ENCODE results near the gene PLD6. TPM values are rescaled to one million over a fixed set of nuclear protein-coding genes. Genes with fewer than 3 reads are reported as not detected.

PLD6 gene
- total and polyA plus RNA-seq, 2 donors (not counting 1 experiment from before 2014, with no cell fraction given) = 2.0 to 4.1 TPM

- Histone ChIP-seq H3K27ac (ENCODE audit: low read length in 2 of 2) (no peak overlapping the region), H3K36me3 (replicated peaks in 1 of 2; ENCODE audit: control extremely low read depth in 1 of 2, control insufficient read depth in 1 of 2, extremely low read depth in 1 of 2, insufficient read depth in 2 of 2, low read length in 1 of 2) (peaks cover 0 to 87% of the 10 kb centered on the region in 2 experiments), H3K9me3 (ENCODE audit: control extremely low read depth in 1 of 3, control insufficient read depth in 2 of 3, insufficient read depth in 1 of 3, low read length in 2 of 3) (no peaks in the 10 kb centered on the region), H3K79me2 (ENCODE audit: control insufficient read depth, insufficient read depth, low read length) (no peaks in the 10 kb centered on the region), H3K27me3 (replicated peaks in 1 of 4; ENCODE audit: control extremely low read depth in 1 of 4, control insufficient read depth in 3 of 4, insufficient read depth in 4 of 4, low read length in 3 of 4) (no peaks in the 10 kb centered on the region), H3K9ac (ENCODE audit: low read length) (no peak overlapping the region), H2AFZ (ENCODE audit: insufficient read depth, low read depth, low read length, poor library complexity, severe bottlenecking) (no peak overlapping the region), H4K20me1 (ENCODE audit: control insufficient read depth, insufficient read depth, low read length, poor library complexity, severe bottlenecking) (no peaks in the 10 kb centered on the region), H3K4me3 (ENCODE audit: control extremely low read depth in 1 of 5, extremely low read depth in 1 of 5, insufficient read depth in 1 of 5, low read depth in 2 of 5, low read length in 4 of 5) (no peak overlapping the region), H3K4me2 (replicated peaks; ENCODE audit: low read depth, low read length, poor library complexity, severe bottlenecking) (no peak overlapping the region), H3K4me1 (ENCODE audit: control insufficient read depth in 2 of 2, insufficient read depth in 2 of 2, low read length in 2 of 2) (no peaks in the 10 kb centered on the region)
- 100% methylated on average over 7 of the region's 8 CpGs for WGBS (ENCODE audit: insufficient coverage)
- intact Hi-C loops (cut with micrococcal nuclease) = no loop called here
- POLR2A ChIA-PET = no interaction called here
- no peaks in the 10 kb centered on the region for H3K9me3 Mint-ChIP-seq (ENCODE audit: insufficient read depth)
- TF ChIP-seq, protein P1, sequence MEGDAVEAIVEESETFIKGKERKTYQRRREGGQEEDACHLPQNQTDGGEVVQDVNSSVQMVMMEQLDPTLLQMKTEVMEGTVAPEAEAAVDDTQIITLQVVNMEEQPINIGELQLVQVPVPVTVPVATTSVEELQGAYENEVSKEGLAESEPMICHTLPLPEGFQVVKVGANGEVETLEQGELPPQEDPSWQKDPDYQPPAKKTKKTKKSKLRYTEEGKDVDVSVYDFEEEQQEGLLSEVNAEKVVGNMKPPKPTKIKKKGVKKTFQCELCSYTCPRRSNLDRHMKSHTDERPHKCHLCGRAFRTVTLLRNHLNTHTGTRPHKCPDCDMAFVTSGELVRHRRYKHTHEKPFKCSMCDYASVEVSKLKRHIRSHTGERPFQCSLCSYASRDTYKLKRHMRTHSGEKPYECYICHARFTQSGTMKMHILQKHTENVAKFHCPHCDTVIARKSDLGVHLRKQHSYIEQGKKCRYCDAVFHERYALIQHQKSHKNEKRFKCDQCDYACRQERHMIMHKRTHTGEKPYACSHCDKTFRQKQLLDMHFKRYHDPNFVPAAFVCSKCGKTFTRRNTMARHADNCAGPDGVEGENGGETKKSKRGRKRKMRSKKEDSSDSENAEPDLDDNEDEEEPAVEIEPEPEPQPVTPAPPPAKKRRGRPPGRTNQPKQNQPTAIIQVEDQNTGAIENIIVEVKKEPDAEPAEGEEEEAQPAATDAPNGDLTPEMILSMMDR (IDR thresholded peaks at IDR 0.05) = no peak
- TF ChIP-seq EZH2 (IDR thresholded peaks at IDR 0.05; ENCODE audit: borderline replicate concordance, insufficient read depth, low read depth, low read length, poor library complexity, severe bottlenecking) = no peak
- no peak overlapping the region for H3K4me3 Mint-ChIP-seq
- CTCF ChIA-PET = no interaction called here
- H3K27me3 Mint-ChIP-seq = no peaks in the 10 kb centered on the region
- DNase-seq (no peak), ATAC-seq (ENCODE audit: low read depth) (no peak)
- peaks cover 4% of the 10 kb centered on the region for H3K4me1 Mint-ChIP-seq
- H3K27ac Mint-ChIP-seq = no peak overlapping the region
Observed at GRCh38 chr17:17154981-17155380, 51.2 kb downstream of the PLD6 start.

DNA sequence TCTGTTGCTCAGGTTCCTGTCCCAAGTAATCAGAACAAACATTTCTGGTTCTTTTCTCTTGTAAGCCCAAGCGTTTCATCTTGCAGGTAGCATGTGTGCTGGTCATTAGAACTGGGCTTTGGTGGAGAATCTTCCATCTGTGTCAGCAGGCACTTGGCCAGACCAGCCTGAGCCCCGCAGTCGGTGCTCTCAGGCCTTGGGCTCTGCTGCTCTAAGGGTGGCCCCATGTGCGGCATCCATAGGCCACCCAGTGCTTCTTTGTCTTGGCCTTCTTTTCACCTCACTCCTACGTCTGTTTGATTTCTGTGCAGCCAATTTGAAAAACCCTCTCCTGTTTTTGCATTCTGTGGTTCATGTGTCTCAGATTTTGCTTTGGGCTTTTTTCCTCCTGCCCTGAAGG, 51.6 kb downstream of the PLD6 start:
- H3K27me3 ChIP-seq (replicated peaks in 1 of 4; ENCODE audit: control extremely low read depth in 1 of 4, control insufficient read depth in 3 of 4, insufficient read depth in 4 of 4, low read length in 3 of 4) = no peaks in the 10 kb centered on the region
- DNase-seq (no peak), ATAC-seq (ENCODE audit: low read depth) (no peak)
- no peak overlapping the region for H3K4me2 ChIP-seq (replicated peaks; ENCODE audit: low read depth, low read length, poor library complexity, severe bottlenecking)
- H3K9me3 Mint-ChIP-seq (ENCODE audit: insufficient read depth) = no peaks in the 10 kb centered on the region
- no peaks in the 10 kb centered on the region for H3K27me3 Mint-ChIP-seq
- no peak overlapping the region for H3K27ac Mint-ChIP-seq
- ChIA-PET POLR2A (no interaction called here), CTCF (no interaction called here)
- no peak for TF ChIP-seq EZH2 (IDR thresholded peaks at IDR 0.05; ENCODE audit: borderline replicate concordance, insufficient read depth, low read depth, low read length, poor library complexity, severe bottlenecking)
- TF ChIP-seq, protein P1 (IDR thresholded peaks at IDR 0.05) = no peak
- H3K4me1 ChIP-seq (ENCODE audit: control insufficient read depth in 2 of 2, insufficient read depth in 2 of 2, low read length in 2 of 2) = no peaks in the 10 kb centered on the region
- no peak overlapping the region for H2AFZ ChIP-seq (ENCODE audit: insufficient read depth, low read depth, low read length, poor library complexity, severe bottlenecking)
- H4K20me1 ChIP-seq (ENCODE audit: control insufficient read depth, insufficient read depth, low read length, poor library complexity, severe bottlenecking) = no peaks in the 10 kb centered on the region
- H3K79me2 ChIP-seq (ENCODE audit: control insufficient read depth, insufficient read depth, low read length) = no peaks in the 10 kb centered on the region
- no peaks in the 10 kb centered on the region for H3K9me3 ChIP-seq (ENCODE audit: control extremely low read depth in 1 of 3, control insufficient read depth in 2 of 3, insufficient read depth in 1 of 3, low read length in 2 of 3)
- H3K36me3 ChIP-seq (replicated peaks in 1 of 2; ENCODE audit: control extremely low read depth in 1 of 2, control insufficient read depth in 1 of 2, extremely low read depth in 1 of 2, insufficient read depth in 2 of 2, low read length in 1 of 2) = peaks cover 0 to 87% of the 10 kb centered on the region in 2 experiments
- no peak overlapping the region for H3K4me3 Mint-ChIP-seq
- no peak overlapping the region for H3K9ac ChIP-seq (ENCODE audit: low read length)
- intact Hi-C loops (cut with micrococcal nuclease) = no loop called here
- H3K4me1 Mint-ChIP-seq = peaks cover 8% of the 10 kb centered on the region
- WGBS (ENCODE audit: insufficient coverage) = 94% methylated on average over 4 of the region's 5 CpGs
- H3K4me3 ChIP-seq (ENCODE audit: control extremely low read depth in 1 of 5, extremely low read depth in 1 of 5, insufficient read depth in 1 of 5, low read depth in 2 of 5, low read length in 4 of 5) = no peak overlapping the region
- no peak overlapping the region for H3K27ac ChIP-seq (ENCODE audit: low read length in 2 of 2)
